NCI-H2081 (cell line): ENCODE measurements around the gene REG3G.

Source experiments
- DNase-seq, 2 experiments: peaks; one replicate each; lab custom pipeline; 2025; lab: John Stamatoyannopoulos, UW

The REG3G gene

DNA sequence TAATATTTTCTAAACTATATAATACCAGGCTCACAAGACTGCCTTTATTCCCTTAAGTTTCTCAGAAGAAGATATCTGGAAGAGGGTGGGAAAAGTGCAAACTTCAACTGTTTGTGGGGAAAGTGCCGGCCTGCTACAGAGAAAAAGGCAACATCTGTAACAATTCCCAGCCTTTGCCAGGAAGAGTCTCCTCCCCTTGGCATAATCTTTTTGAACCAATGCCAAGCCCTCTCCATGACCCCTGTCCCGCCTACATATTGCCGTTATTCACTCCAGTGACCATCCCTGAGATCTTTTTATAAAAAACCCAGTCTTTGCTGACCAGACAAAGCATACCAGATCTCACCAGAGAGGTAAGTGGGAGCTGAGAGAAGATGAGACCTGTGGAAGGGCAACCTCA, at the start of gene REG3G:
REG3G (plus strand) TSS at position 282 of the 400 bp plus-strand sequence. CDS start 392 bp downstream, outside the sequence.
- DNase-seq, result no peak

DNA sequence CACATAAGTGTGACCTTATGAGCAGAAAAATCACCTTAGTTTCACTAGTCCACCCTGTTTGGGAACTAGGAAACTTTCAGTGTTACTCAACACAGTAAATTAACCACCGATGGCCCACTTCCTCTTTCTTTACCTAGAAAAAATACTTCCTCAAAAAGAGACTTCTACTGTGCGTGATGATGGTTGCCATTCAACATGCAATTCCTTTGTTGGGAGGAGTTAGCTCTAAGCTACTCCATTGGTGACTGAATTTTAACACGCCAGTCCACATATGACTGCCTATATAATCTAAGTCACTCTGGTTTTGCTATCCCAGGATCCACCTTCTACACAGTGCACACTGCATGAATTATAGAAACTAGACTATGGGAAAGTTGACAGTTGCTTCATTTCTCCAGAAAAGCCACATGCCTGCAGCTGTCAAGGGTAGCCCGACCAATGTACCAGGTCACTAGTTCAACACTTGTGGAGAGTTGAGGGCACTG, 47.8 kb upstream of the REG3G start:
- no peak for DNase-seq

DNA sequence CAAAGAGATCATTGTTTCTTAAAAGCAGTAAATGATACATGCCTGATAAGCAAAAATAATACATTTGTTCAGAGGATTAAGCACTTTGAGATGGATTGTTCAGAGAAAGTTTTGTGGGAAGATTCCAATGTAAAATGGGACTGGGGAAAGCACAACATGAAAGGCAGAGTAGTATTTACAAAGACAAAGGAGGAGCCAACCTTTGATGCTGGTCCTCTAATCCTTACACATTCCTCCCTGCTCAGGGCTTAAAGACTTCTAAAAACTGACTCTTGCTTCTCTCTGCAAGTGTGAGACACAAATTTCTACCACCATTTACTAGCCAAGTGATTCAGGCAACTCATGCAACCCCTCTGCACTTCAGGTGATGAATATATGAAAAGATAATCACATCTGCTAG, 47.2 kb upstream of the REG3G start:
- no peak for DNase-seq

DNA sequence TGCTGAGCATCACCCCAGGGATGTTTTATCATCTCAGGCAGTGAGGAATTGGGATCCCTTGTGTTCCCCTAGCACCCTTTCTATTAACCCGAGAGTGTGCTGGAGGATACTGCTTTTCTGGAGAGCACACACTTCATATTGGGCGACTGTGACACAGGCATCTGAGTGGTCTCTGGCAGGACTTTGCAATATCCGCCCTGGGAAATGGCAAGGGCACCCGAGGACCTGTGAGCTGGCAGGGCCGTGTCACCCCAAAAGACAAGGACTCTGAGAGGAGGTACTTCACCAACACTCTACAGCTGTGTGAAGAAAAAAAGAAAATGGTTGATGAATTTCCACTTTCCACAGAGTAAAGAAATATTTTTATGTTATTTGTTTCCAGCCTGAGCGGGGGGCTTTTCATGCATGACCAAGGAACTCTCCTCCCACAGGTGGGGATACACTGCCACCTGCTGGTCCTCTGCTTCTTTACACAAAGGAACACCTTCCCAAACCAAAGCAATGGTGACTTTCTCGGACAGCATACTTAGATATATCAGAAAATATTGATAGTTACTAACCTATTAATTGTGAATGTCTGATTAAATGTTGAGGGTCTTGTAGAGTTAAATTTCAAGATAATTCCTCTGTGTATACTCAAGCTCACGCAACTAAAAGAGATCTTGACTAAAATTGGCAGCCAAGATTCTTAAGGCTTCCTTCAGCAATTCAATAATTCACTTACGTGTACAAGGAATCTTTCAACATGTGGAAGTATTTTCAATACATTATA, 45.9 kb upstream of the REG3G start:
- DNase-seq, result peak; percentile 55 to 58

DNA sequence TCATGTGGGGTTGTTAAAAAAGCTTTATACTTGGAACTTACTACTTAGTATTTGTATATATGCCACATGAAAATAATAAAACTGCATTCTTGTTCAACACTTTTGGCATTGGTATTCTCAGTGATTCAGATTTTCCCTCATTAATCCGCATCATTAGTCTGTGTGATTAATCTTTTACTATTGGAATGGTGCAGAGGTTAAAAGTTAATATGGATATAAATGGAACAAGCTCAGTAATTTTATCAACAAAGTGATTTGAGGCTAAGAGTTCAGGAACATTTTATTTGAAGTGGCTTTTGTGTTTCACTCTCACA, 45.4 kb upstream of the REG3G start:
- no peak for DNase-seq

DNA sequence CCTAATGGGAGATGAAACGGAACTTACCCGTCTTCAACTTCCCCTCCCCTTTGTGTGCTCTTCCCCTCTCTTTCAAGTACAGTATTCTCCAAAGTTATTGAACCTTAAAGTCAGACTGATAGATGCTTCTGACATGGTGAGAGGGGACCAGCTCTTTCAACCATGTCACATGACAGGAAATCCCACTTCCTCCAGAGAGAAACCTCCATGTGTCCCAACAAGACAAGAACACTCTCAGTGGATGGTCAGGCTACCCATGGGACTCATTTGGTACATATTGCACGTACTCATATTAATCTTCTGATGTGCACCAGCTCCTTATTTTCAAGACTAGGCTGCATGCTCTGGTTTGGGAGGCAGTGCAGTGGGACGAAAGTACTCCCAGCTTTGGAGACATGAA, 44.6 kb upstream of the REG3G start:
- DNase-seq, result no peak

DNA sequence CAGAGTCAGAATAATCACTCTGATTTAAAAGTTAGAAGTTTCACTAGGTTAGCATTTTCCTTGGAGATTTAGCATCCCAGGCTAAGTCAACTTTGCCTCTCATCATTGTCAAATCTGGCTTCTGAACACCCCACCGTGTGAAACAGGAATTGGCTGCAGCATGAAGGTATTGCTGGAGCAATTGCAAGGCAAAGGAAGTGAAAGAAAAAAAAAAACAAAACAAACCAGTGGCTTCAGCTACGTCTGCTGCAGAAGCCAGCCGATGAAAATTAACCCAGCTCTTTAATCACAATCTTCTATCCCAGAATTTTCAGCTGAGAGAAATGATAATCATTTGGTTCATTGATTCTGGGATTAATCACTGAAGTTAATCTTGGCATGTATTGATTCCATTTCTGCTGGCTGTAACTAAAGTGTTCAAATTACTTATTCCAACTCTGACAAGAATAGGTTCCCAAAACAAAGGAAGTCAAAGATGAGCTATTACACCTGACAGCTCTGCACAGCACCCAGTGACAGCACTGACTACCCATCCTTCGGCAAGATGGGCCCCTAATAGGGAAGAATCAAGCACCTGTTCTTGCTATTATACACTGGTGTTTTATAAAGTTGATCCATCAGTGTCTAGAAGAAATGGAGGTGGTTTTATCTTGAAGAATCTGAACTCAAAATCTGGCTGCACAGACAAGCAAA, 42.7 kb upstream of the REG3G start:
- DNase-seq, result no peak

DNA sequence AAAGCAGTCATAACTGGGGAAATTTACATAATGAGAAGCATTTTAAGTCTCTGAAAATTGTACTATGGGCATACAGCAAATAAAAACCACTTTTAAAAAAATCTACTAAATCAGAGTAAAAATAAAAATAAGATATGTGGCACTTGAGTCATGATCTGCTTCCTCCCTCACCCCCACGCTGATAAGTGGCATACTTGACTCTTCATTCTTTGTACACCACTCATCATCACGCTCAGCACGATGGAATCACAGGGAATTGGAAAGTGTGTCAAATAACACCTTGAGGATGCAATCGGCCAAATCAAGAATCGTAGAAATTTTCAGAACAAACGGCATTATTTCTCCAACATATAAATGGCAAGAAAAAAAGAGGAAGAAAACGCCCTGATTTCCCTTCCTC, 41.1 kb upstream of the REG3G start:
- no peak for DNase-seq

DNA sequence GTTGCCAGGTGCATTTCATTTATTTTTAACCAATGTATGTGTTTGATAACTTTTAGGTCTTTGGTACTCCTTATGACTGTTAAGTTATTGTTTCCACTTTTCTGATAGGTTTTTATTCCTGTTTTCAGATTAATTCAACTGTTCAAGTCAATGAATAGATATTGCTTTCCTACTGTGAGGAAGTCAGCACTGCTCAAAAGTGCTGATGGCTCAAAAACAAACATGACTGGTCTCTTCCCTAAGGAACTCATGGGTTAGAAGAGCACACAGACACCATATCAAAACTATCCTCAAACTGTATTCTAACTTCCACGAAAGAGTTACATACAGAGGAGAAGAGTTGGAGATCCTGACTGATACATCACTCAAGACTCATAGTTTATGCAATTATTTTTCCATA, 39.9 kb upstream of the REG3G start:
- DNase-seq, result no peak

DNA sequence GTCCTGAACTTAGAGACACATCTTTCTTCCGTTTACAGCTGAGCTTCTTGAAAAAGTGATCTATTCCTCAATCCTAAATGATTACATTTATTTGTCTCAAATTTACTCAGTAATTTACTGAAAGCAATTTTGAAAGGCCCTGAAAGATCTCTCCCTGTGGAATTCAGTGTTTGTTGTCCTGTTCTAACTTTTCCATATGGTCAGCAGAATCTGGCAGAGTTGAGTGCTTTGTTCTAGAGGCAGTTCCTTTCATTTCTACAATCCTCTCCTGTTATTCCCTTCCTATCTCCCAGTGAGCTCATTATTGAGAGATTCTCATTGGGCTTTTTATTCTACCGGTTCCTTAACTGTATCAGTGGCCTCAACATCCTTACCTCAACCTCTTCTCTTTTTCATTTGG, 36.5 kb upstream of the REG3G start:
- DNase-seq, result no peak

DNA sequence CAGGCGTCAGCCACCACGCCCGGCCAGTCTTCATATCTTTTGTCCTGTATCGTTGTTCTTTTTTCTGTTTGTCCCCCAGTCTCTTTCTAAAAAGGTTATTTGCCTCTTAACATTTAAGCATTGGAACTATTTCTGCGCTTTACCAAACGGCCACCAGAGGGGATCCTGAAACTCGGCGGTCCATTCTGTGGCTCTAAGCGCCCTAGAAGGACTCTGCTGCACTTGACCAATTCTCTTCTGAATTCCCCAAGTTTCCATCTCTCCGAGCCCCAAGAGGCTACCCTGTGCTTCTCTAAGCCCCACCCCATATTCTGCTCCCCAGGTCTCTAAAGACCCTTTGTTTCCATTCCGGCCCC, 33.1 kb upstream of the REG3G start:
- peak; percentile 22 to 34 for DNase-seq

DNA sequence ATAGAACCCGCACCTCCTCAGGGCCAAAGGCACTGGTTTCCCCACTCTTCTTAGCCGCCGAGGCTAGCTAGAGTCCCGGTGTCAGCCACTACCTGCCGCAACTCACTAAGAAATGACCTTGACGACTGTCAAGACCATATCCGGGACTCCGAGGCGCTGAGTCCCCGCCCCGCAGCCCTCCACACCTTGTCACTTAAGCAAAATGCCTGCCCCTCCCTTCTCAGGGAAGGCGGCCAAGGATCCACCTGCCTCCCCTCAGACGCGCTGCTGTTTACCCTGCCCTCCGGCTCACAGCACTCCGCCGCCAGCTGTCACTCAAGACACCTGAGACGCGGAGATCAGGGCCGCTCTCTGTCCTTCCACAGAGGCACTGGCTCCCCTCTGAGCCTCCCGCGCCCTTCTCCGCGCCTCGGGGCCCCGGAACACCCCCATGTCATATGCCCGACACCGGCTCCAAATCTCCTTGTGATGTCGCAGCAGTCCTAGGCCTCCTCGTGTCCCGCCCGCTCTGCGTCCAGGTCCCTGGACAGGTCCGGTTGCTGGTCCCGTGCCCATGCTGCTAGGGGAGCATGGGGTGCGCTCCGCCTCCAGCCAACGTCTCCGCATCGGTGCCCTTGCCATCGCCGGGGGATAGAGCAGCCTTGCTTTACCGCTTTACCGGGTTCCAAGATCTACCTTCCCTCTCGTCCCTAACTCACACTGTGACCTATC, 32.5 kb upstream of the REG3G start:
- peak; percentile 45 to 67 for DNase-seq

DNA sequence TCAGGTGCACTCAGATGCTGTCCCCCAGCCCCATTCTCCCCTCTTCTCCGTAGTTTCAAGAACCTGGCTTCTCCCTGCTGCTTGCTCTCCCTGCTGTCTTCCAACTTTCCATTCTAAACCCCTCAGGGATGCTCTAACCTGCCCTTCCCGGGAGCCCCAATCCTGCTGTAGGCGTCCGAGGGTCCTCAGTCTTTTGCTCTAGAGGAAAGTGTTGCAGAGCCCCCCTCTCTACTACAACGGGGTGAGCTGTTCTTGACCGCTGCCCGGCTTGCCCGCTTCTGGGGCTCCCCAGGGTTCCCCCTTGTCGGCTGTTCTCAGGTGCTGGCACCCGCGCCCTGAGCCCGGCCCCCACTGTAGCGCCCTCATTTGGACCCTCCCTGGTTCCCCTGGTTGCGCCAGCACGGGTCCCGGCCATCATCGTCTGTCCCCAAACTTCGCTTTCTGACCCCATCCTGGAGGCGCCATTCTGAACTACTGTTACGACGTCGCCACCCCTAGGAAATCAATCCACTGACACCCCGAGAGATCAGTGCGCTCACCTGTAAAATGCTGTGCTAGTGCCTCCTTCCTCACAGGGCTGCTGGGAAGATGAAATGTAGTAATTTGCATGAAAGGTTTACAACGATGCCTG, 31.9 kb upstream of the REG3G start:
- no peak for DNase-seq

DNA sequence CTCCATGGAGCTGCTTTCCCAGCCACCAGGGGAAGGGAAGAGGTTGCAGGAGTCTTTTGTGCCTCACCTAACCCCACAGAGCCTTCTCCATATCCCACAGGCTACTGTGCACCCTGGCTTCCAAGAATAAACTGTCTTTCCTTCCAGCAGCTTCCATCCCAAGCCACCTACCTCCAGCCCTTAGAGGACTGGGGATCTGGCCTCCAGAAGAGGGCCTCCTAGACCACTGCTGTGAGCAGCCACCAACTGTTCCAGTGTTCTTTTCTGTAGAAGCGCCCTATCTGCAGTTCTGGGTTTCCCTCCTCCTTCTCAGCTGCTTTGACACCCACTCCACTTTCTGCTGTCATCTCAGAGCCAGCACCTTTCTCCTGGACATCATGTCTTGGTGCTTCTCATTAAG, 30.7 kb upstream of the REG3G start:
- no peak for DNase-seq

DNA sequence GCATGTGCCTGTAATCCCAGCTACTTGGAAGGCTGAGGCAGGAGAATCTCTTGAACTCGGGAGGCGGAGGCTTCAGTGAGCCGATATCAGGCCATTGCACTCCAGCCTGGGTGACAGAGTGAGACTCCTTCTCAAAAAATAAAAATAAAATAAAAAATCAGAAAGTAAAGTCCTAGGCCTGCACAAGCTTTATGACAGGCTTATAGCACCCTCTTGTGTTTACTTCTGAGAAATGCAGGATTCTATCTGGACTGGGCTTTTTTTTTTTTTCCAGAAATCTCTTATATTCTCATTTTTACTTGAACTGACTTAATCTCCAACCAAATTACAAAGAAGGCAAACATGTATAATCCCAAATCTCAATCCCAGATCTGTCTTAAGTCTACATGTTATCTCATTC, 26.1 kb upstream of the REG3G start:
- peak in 1 of 2 experiments; percentile 29 for DNase-seq

DNA sequence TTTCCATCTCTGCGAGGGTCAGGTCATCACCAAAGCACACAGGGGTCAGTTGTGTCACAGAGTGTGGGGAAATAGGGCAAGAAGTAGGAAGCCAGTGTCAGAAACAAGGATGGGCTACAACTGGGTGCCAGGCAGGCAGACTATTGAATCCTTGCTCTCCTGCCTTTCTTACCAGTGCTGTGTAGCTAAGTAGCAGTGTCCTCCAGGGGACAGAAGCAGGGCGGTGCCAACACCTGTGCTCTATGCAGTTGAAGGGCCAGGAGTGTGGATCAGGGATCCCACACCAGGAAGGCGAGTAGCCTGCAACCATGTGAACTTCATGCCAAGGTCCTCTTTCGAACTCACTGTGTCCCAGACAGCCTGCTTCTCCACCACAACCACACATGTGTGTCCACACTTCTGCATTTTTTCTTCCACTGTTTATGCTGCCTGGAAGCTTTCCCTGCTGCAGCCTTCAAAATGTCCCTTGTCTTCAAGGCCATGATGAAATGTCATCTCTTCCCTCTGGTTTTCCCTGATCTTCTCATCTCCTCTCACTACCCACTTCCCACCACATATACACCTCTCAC, 25.4 kb upstream of the REG3G start:
- no peak for DNase-seq

DNA sequence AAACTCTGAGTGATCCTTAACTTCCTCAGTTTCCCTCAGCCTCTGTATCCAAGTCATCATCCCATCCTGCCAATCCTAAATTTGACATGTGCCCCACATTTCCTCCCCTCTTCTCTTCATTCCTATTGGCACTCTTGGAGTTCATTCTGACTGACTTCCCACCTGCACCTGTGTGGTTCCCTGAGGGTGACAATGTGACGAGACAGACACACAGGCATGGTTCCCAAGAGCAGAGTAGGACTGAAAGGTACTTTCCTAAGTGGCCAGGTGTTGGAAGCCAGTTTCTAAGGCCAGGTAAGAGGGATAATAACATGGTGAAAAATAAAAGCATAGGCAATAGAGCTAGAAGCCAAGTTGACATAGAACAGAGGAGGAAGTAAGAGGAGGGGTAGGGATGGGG, 24.2 kb upstream of the REG3G start:
- DNase-seq, result no peak

DNA sequence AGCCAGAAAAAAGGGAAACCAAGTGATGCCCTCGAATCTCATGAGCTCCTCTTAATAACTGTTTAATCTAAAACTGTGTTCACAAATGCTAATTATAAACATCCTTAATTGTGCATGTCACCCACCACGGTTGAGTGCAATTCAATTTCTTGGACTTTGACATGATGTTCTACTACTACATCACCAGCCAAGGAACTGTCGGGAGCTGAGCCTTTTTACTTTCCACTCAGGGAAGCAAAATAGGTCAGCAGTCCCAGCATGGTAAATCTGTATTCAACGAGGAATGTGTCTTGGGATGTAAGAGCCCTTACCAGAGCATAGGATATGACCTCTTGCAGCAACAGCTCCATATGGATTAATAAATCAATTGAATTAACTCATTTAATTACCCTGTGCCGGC, 20.8 kb upstream of the REG3G start:
- no peak for DNase-seq

DNA sequence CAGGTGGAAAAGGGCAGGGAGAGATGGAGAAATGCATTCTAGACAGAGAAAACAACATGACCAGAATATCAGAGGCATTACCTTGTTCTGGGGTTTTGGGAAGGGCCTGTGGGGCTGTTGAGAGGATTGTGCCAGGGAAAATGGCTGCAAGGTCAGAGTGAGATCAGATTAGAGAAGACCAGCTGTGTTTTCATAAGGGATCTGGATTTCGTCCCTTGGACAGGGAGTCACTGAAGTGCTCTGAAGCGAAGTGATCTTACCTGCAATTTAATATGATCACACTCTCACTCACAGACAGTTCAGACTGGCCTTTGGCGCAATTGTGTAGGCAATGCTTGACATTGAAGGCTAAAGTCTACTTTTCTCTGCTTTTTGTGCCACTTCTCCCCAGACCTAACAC, 20.3 kb upstream of the REG3G start:
- DNase-seq, result no peak

DNA sequence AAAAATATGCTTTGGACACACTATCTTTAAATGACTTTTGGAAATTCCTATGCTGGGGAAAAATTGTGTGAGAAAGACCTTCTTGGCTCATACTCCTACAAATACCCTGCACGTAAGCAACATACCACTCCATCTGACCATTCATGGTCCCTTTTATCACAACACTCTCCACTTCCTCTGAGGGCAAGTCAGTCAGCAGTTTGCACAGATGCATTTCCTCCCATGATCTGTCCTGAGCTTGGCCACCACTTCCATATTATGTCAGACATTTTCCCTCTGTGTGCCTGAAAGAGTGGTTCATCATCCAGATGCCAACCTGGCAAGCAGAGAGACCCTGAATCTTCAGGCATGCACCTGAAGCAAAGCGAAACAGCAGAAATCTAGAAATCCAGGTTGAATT, 16.1 kb upstream of the REG3G start:
- no peak for DNase-seq

DNA sequence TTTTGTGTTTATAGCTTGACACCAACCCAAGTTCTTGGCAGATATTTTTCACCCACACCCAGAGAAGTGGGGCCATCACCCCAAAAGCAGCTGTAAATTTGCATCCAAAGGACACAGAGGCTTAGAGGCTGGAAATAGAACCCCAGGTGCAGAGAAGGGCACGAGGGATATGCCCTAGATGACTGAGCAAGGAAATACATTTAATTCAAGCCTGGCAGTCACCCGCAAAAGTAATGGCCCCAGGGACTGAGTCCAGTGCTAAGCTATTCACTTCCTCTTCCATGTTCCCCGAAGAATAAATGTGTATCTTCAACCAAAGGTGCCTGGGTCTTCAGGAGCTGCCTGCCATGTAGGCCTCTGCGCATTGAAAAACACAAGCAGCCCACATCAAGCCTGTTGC, 14.0 kb upstream of the REG3G start:
- no peak for DNase-seq

DNA sequence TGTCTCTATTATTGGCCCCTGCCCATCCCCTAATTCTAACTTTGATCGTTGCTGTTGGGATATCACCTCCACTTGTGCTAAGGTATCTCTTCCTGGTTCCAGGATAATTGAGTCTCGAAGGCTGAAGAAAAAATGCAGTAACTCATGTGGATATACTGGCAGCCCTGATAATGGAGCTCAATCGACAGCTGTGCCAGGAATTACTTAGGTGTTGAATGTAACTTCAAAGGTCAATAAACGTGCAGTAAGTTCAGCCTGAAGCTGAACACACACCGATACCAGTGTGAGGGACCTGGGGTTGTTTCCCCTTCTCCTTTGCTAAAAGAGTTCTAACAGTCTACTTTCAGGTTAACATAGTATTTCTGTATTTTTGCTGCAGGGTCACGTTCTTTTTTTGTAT, 11.9 kb upstream of the REG3G start:
- DNase-seq, result no peak
